ENCODE measurements around the gene AQP5. TPM values are rescaled to one million over a fixed set of nuclear protein-coding genes. Genes with fewer than 3 reads are reported as not detected.

AQP5 gene
- polyA plus RNA-seq, 3 donors, result not detected

DNA sequence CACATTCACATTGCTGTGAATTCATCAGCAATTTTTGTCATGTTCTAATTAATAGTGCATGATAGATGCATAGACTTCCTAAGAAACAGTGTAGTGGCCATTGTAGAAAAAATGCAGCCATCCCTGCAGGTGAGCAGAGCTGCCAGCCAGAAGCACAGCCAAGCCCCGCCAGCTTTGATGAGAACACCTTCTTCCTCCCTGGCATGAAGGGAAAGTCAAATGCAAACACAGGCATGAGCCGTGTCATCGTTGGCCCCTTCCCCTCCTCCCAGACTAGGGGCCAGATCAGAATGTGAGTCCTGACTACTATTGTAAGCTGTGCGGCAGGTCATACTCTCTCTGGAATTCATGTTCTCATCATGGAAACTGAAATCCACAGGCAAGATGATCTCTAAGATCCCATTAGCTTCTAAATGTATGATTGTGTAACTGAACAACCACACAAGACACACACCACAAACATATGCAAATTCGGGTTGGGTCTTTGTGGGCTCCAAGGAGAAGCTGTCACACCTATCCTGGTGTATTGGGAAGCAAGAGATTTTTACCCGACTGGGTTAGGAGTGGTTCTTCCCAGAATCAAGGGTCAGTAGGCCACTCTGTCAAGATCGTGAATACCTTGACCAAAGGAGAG is 14.0 kb upstream of the AQP5 start:
- peak overlapping the region in 1 of 2 donors; percentile 76 for H3K4me3 Mint-ChIP-seq
- intact Hi-C loops (cut with micrococcal nuclease), result no loop called here
- WGBS (ENCODE audit: insufficient coverage), result 72% methylated on average over 5 of the region's 7 CpGs

More for the DNA sequence above, 14.0 kb upstream of the AQP5 start:
- no peaks in the 10 kb centered on the region for H4K20me1 ChIP-seq (ENCODE audit: insufficient read depth, low read length)
- no peak overlapping the region for H2AFZ ChIP-seq (ENCODE audit: insufficient read depth, low read depth, low read length, poor library complexity, severe bottlenecking)
- Mint-ChIP-seq H3K4me1 (peaks cover 59% of the 10 kb centered on the region), H3K9me3 (peaks cover 0 to 2% (median 0%) of the 10 kb centered on the region in 7 donors), H3K36me3 (no peaks in the 10 kb centered on the region), H3K27ac (peak overlapping the region in 1 of 7 donors; percentile 54), H3K27me3 (ENCODE audit: low read depth in 3 of 3) (peaks cover 64 to 83% (median 70%) of the 10 kb centered on the region in 3 donors)
- H3K4me3 ChIP-seq (replicated peaks in 1 of 3; ENCODE audit: low read depth in 2 of 3, low read length in 3 of 3), result no peak overlapping the region
- H3K79me2 ChIP-seq (ENCODE audit: insufficient read depth, low read length), result no peaks in the 10 kb centered on the region
- no peak overlapping the region for H3K27ac ChIP-seq (ENCODE audit: low read depth in 1 of 2, low read length in 2 of 2)
- H3K4me1 ChIP-seq (ENCODE audit: control insufficient read depth in 1 of 2, insufficient read depth in 2 of 2, low read length in 2 of 2), result peaks cover 36 to 46% of the 10 kb centered on the region in 2 donors
- no peak for DNase-seq
- H3K36me3 ChIP-seq (replicated peaks in 1 of 2; ENCODE audit: control insufficient read depth in 1 of 2, insufficient read depth in 2 of 2, low read length in 2 of 2), result no peaks in the 10 kb centered on the region
- H3K27me3 ChIP-seq (ENCODE audit: control insufficient read depth in 2 of 2, insufficient read depth in 2 of 2, low read length in 2 of 2), result peaks cover 0 to 68% of the 10 kb centered on the region in 2 donors
- TF ChIP-seq, protein P1, sequence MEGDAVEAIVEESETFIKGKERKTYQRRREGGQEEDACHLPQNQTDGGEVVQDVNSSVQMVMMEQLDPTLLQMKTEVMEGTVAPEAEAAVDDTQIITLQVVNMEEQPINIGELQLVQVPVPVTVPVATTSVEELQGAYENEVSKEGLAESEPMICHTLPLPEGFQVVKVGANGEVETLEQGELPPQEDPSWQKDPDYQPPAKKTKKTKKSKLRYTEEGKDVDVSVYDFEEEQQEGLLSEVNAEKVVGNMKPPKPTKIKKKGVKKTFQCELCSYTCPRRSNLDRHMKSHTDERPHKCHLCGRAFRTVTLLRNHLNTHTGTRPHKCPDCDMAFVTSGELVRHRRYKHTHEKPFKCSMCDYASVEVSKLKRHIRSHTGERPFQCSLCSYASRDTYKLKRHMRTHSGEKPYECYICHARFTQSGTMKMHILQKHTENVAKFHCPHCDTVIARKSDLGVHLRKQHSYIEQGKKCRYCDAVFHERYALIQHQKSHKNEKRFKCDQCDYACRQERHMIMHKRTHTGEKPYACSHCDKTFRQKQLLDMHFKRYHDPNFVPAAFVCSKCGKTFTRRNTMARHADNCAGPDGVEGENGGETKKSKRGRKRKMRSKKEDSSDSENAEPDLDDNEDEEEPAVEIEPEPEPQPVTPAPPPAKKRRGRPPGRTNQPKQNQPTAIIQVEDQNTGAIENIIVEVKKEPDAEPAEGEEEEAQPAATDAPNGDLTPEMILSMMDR (IDR thresholded peaks at IDR 0.05), result no peak
- no peaks in the 10 kb centered on the region for H3K9me3 ChIP-seq (replicated peaks in 1 of 2; ENCODE audit: control insufficient read depth in 1 of 2, insufficient read depth in 1 of 2, low read length in 2 of 2)
- H3K9ac ChIP-seq (ENCODE audit: insufficient read depth, low read length, poor library complexity, severe bottlenecking), result no peak overlapping the region
- H3K4me2 ChIP-seq (replicated peaks; ENCODE audit: extremely low read depth, low read length, poor library complexity, severe bottlenecking), result no peak overlapping the region

Data from CD14-positive monocyte (primary cell).